Ovary (tissue), 3 donors: ENCODE data around the gene PLXNA4.

Experiments
- EP300 ChIP-seq: sonication (generic); formaldehyde crosslinking; IDR thresholded peaks from one replicate; pipeline ENCODE4 v1.6.1; 2017; ENCODE audit warnings: antibody characterized with exemption
- TF ChIP-seq, protein P1 (sequence below), 3 donors: fragments of 450-650 bp in 2 of 3; fragments of 200-600 bp in 1 of 3; IDR thresholded peaks; one replicate each; pipeline versions ENCODE4 v1.5.1 to v1.8.0; 2016 to 2022; ENCODE audit warnings: antibody characterized with exemption in 3 of 3, mild to moderate bottlenecking in 1 of 3
- donor health status: DM: no; HTN: no; CAD: no.

GRCh38 chr7:132575419-132575981, 770 bp downstream of the PLXNA4 start:
- TF ChIP-seq, protein P1, sequence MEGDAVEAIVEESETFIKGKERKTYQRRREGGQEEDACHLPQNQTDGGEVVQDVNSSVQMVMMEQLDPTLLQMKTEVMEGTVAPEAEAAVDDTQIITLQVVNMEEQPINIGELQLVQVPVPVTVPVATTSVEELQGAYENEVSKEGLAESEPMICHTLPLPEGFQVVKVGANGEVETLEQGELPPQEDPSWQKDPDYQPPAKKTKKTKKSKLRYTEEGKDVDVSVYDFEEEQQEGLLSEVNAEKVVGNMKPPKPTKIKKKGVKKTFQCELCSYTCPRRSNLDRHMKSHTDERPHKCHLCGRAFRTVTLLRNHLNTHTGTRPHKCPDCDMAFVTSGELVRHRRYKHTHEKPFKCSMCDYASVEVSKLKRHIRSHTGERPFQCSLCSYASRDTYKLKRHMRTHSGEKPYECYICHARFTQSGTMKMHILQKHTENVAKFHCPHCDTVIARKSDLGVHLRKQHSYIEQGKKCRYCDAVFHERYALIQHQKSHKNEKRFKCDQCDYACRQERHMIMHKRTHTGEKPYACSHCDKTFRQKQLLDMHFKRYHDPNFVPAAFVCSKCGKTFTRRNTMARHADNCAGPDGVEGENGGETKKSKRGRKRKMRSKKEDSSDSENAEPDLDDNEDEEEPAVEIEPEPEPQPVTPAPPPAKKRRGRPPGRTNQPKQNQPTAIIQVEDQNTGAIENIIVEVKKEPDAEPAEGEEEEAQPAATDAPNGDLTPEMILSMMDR (IDR thresholded peaks at IDR 0.05) = no peak
- TF ChIP-seq EP300 = no peak
